ENCODE results near the gene NSUN4.
"Not testable (repeated sequence)": the region's sequence is repeated elsewhere in the genome, so short reads cannot be mapped to it uniquely, and the experiment has no call there.

The NSUN4 gene

GRCh38 chr1:46328182-46328581 is 12.4 kb upstream of the NSUN4 start:
- DNase-seq (ENCODE audit: low read depth), result not testable (repeated sequence)

DNA sequence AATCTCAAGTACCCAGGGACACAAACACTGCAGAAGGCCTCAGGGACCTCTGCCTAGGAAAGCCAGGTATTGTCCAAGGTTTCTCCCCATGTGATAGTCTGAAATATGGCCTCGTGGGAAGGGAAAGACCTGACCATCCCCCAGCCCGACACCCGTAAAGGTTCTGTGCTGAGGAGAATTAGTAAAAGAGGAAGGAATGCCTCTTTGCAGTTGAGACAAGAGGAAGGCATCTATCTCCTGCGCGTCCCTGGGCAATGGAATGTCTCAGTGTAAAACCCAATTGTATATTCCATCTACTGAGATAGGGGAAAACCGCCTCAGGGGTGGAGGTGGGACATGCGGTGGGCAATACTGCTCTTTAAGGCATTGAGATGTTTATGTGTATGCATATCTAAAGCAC is 10.8 kb upstream of the NSUN4 start:
- not testable (repeated sequence) for DNase-seq (ENCODE audit: low read depth)

GRCh38 chr1:46330381-46330780 is 10.2 kb upstream of the NSUN4 start:
- DNase-seq (ENCODE audit: low read depth), result not testable (repeated sequence)

DNA sequence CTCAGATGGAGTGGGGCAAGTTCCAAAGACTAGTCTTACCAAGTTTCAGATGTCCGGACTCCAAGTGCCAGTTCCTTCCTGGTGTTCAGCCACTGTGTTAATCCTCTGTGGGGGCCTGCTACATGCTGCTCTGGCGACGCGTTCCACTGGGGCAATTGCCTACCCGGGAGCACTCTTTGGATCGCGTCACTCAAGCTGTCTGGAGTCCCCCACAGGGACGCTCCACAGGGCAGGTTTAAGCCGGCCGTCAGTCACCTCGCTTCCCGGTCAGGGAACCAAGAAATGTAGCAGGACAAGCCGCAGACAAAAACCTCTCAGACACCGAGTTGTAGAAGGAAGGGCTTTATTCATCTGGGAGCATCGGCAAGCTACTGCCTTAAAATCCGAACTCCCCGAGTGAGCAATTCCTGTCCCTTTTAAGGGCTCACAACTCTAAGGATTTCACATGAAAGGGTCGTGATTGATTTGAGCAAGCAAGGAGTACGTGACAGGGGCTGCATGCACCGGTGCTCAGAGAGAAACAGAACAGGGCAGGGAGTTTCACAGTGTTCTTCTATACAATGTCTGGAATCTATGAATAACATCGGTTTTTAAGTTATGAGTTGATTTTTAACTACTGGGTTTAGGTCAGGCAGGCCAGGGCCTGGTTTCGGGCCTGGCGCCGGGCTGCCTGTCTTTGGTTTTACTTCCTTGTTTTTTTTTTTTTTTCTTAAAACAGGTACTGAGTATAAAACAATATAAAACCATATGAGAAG is 8.6 kb upstream of the NSUN4 start:
- DNase-seq (ENCODE audit: low read depth), result not testable (repeated sequence)

- no peak for DNase-seq (ENCODE audit: low read depth)
Observed at GRCh38 chr1:46333300-46334029, 7.1 kb upstream of the NSUN4 start.

DNA sequence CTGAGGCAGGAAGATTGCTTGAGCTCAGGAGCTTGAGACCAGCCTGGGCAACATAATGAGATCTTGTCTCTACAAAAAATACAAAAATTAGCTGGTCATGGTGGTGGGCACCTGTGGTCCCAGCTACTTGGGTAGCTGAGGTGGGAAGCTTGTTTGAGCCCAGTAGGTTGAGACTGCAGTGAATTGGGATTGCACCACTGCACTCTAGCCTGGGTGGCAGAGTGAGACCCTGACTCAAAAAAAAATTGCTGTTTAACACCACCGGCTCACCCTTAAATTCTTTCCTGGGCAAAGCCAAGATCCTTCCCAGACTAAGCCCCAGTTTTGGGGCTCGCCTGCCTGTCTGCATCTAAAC is 6.6 kb upstream of the NSUN4 start:
- no peak for DNase-seq (ENCODE audit: low read depth)

DNA sequence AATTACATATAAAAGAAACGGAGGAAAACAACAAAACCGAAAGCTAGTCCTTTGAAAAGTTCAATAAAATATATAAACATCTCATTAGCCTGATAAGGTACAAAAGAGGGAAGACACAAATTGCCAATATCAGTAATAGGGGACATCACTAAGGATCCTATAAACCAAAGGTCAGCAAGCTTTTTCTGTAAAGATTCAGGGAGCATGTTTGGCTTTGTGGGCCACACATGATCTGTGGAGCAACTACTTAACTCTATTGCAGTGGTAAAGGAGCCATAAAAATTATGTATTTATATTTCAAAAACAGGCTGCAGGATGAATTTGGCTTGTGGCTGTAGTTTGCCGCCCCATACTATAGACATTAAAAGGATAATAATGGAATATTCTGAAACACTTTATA is 5.5 kb upstream of the NSUN4 start:
- DNase-seq (ENCODE audit: low read depth), result no peak

DNA sequence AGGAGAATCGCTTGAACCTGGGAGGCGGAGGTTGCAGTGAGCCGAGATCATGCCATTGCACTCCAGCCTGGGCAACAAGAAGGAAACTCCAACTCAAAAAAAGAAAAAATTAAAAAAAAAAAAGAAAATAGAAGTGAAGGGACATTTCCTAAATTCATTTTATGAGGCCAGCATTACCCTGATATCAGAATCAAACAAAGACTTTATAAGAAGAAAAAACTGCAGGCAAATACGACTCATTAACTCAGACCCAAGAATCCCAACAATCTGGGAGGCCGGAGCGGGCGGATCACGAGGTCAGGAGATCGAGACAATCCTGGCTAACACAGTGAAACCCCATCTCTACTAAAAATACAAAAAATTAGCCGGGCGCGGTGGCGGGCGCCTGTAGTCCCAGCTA is 3.2 kb upstream of the NSUN4 start:
- DNase-seq (ENCODE audit: low read depth), result not testable (repeated sequence)

- no peak for DNase-seq (ENCODE audit: low read depth)
Observed at GRCh38 chr1:46341222-46342083, 846 bp downstream of the NSUN4 start.

- DNase-seq (ENCODE audit: low read depth), result no peak
Observed at GRCh38 chr1:46342084-46342656, 1.6 kb downstream of the NSUN4 start.

DNA sequence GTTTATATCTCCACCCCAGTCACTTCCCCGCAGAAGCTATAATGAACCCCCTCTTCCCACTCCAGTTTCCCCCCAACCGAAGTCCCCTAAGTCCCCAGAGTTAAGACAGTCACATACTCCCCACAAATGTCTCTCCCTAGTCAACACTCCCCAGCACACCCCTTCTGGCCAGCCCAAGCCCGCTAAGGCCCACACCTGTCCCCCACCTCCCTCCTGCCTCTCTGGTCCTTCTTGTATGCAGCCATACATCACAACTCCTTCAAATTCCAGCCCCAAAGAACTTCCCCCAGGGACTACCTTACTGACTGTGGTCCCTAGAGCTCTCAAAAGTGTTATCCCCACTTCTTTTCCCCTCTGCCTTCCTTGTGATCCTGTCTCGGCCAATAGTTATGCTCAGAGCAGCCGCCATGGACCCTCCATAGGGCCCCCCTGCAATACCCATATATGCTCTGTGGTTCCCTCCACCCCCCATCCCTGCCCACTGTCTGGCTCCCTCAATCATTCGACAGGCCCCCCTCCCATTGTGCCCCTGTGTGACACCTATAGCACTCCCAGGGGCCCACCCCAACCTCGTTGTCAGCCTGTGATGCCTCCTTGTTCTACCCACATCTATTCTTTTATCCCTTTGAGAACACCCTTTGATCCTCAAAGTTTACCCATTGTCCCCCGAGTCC is 2.2 kb downstream of the NSUN4 start:
- no peak for DNase-seq (ENCODE audit: low read depth)

DNA sequence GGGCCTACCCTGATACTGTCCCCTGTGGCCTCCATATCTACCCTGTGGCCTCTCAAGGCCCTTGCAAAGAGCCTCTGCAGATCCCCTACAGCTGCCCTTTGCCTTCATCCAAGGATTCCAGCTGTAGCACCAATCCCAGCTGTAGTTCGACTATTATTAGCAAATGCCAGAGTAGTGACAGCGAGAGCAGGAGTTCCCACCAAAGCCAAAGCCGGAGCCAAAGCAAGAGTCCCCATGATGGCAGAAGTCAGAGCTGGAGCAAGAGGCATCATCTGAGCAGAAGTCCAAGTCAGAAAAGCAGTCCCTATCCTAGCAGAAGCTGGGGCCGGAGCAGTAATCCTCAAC is 2.7 kb downstream of the NSUN4 start:
- no peak for DNase-seq (ENCODE audit: low read depth)

GRCh38 chr1:46343705-46344104 is 3.1 kb downstream of the NSUN4 start:
- DNase-seq (ENCODE audit: low read depth), result no peak

DNA sequence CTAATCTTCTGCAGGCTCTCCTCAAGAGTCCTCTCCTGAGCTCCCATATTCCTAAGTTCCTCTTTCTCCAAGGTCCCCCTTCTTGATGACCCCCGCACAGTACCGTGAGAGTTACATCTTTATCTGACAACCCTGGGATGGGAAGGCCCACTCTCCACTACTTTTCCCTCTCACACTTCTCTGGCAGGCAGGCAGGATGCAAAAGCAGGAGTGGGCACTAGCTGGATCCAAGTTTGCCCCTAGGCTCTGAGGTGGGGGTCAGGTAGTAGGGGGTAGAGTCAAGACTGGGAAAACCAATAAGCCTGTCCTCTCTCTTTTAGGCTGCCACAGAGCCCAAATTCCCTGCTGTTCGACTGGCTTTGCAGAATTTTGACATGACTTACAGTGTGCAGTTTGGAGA is 3.9 kb downstream of the NSUN4 start:
- no peak for DNase-seq (ENCODE audit: low read depth)

DNA sequence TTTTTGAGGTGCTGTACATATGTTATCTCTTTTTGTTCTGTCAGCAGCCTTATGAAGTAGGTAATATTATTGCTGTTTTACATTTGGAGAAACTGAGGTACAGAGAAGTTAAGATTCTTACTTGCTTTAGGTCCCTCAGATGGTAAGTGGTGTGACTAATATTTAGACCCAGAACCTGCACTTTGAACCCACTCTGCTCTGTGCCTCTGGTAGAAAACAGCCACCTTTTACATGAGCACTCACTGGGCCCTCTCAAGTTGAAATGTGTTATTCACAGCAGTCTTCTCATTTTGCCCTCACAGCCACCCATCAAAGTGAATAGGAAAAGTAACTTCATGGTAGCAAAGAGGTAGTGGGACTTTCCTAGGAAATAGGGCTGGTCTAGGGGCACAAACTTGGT is 4.7 kb downstream of the NSUN4 start:
- no peak for DNase-seq (ENCODE audit: low read depth)

- no peak for DNase-seq (ENCODE audit: low read depth)
Observed at GRCh38 chr1:46352363-46352762, 11.8 kb downstream of the NSUN4 start.

DNA sequence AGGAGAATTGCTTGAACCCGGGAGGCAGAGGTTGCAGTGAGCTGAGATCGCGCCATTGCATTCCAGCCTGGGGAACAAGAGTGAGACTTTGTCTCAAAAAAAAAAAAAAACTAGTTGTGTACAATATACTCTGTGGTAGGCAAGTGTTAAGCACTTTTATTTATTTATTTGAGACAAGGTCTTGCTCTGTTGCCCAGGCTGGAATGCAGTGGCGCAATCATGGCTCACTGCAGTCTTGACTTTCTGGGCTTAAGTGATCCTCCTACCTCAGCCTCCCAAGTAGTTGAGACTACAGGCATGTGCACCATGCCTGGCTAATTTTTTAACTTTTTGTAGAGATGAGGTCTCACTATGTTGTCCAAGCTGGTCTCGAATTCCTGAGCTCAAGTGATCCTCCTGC is 15.3 kb downstream of the NSUN4 start:
- not testable (repeated sequence) for DNase-seq (ENCODE audit: low read depth)

- no peak for DNase-seq (ENCODE audit: low read depth)
Observed at GRCh38 chr1:46362158-46362557, 21.6 kb downstream of the NSUN4 start.

- no peak for DNase-seq (ENCODE audit: low read depth)
Observed at GRCh38 chr1:46363121-46363520, 22.5 kb downstream of the NSUN4 start.

DNA sequence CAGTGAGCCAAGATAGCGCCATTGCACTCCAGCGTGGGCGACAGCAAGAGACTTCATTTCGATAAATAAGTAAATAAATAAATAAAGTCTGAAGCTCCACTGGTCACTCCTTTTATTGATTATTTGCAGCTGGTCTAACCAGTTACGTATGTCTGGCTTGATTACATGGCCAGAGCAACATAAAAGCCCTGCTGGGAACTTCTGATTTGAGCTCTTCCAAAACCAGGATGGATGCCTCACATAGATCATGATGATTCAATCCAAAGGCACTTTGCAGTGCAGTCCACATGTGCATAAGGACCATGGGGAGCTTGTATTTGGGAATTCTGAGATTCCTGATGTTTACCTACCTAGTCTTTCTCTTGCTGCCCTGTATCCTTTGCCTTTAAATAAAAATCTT is 24.0 kb downstream of the NSUN4 start:
- no peak for DNase-seq (ENCODE audit: low read depth)

DNA sequence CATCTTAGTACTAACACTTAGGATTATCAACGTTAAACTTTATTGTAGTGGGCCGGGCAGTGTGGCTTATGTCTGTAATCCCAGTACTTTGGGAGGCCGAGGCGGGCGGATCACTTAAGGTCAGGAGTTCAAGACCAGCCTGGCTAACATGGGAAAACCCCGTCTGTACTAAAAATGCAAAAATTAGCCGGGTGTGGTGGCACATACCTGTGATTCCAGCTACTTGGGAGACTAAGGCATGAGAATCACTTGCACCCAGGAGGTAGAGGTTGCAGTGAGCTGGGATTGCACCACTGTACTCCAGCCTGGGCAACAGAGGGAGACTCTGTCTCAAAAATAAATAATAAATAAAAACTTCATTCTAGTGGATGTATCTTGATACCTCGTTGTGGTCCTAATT is 25.2 kb downstream of the NSUN4 start:
- not testable (repeated sequence) for DNase-seq (ENCODE audit: low read depth)

GRCh38 chr1:46367072-46367471 is 26.5 kb downstream of the NSUN4 start:
- no peak for DNase-seq (ENCODE audit: low read depth)

Data from CMK (cell line).